Endothelial cell of umbilical vein (primary cell): ENCODE measurements around the gene FMN1. TPM values are rescaled to one million over a fixed set of nuclear protein-coding genes. Genes with fewer than 3 reads are reported as not detected.
"Not testable (repeated sequence)": the region's sequence is repeated elsewhere in the genome, so short reads cannot be mapped to it uniquely, and the experiment has no call there.

Source experiments
- BruUV-seq: library from RNA; stranded (reverse); fragments of 400-500 nt; replicated peaks from 2 replicates; lab custom pipeline; 2021; lab: Mats Ljungman, UMichigan
- CTCF ChIA-PET: fragments of 300-600, 350-600 bp; sonication (Branson Sonifier 250); formaldehyde crosslinking; loops from one replicate; lab custom pipeline; 2021; ENCODE audit warnings: antibody characterized with exemption, inconsistent platforms; lab: Charles Lee
- POLR2A ChIA-PET: fragments of 300-600, 350-600 bp; sonication (Branson Sonifier 250); formaldehyde crosslinking; loops from one replicate; lab custom pipeline; 2021; ENCODE audit warnings: antibody characterized with exemption, inconsistent platforms; lab: Charles Lee
- DNase-seq: peaks from one replicate; pipeline ENCODE4 v3.0.0-alpha.2; 2011; ENCODE audit warnings: low read depth, low spot score
- FAIRE-seq: peaks from 2 replicates; lab custom pipeline; 2011; peaks lifted over from hg19 to GRCh38; lab: Jason Lieb, UNC
- H2AFZ ChIP-seq: 2 replicates; pipeline ENCODE4 v1.6.0; 2012; ENCODE audit warnings: low read depth, low read length, control low read depth, inconsistent platforms
- H3K27ac ChIP-seq: 2 replicates; pipeline ENCODE4 v1.5.1; 2011; ENCODE audit warnings: low read depth, mild to moderate bottlenecking, control low read depth, low read length, moderate library complexity; ENCODE audit not compliant: insufficient read depth
- H3K27me3 ChIP-seq, 2 experiments: 2 replicates each; pipeline versions ENCODE4 v1.6.0 to v1.6.1; 2011; ENCODE audit warnings: low read length in 2 of 2, mixed read lengths in 1 of 2; ENCODE audit not compliant: control insufficient read depth in 2 of 2, insufficient read depth in 2 of 2
- H3K36me3 ChIP-seq, 2 experiments: 2 replicates in 1 of 2; 3 replicates in 1 of 2; pipeline ENCODE4 v1.5.1; 2011; ENCODE audit warnings: low read length in 2 of 2, mild to moderate bottlenecking in 1 of 2, moderate library complexity in 1 of 2; ENCODE audit not compliant: control insufficient read depth in 2 of 2, insufficient read depth in 2 of 2; ENCODE audit errors: extremely low read depth in 1 of 2
- H3K4me1 ChIP-seq: 3 replicates; pipeline ENCODE4 v1.5.1; 2011; ENCODE audit warnings: mild to moderate bottlenecking, low read length; ENCODE audit not compliant: control insufficient read depth, insufficient read depth; ENCODE audit errors: extremely low read depth
- H3K4me2 ChIP-seq: 2 replicates; pipeline ENCODE4 v1.6.1; 2011; ENCODE audit warnings: low read length, control low read depth, mixed read lengths; ENCODE audit not compliant: insufficient read depth
- H3K4me3 ChIP-seq, 3 experiments: fragments of 200-600 bp in 1 of 3; sonication (generic), shearing (Covaris generic) in 1 of 3; replicated peaks in 1 of 3; 2 replicates each; pipeline ENCODE4 v1.5.1; 2011 to 2016; ENCODE audit warnings: control low read depth in 3 of 3, low read length in 3 of 3, mild to moderate bottlenecking in 2 of 3, inconsistent platforms in 1 of 3, low read depth in 1 of 3, moderate library complexity in 1 of 3; ENCODE audit not compliant: insufficient read depth in 1 of 3
- H3K79me2 ChIP-seq: 2 replicates; pipeline ENCODE4 v1.6.0; 2012; ENCODE audit warnings: low read length, inconsistent platforms; ENCODE audit not compliant: control insufficient read depth, insufficient read depth
- H3K9ac ChIP-seq: replicated peaks from 2 replicates; pipeline ENCODE3; 2011; ENCODE audit warnings: low read length, control low read depth; ENCODE audit not compliant: insufficient read depth; ENCODE audit errors: extremely low read depth
- H3K9me1 ChIP-seq: replicated peaks from 3 replicates; pipeline ENCODE4 v1.6.0; 2011; ENCODE audit warnings: mild to moderate bottlenecking, low read length; ENCODE audit not compliant: control insufficient read depth, insufficient read depth; ENCODE audit errors: extremely low read depth
- H3K9me3 ChIP-seq: replicated peaks from 2 replicates; pipeline ENCODE4 v1.5.1; 2012; ENCODE audit warnings: low read length, inconsistent platforms; ENCODE audit not compliant: control insufficient read depth, insufficient read depth
- H4K20me1 ChIP-seq: replicated peaks from 2 replicates; pipeline ENCODE3; 2011; ENCODE audit warnings: mild to moderate bottlenecking, low read length; ENCODE audit not compliant: control insufficient read depth, insufficient read depth; ENCODE audit errors: extremely low read depth
- CTCF ChIP-seq, 2 donors: IDR thresholded peaks; 1 replicate in 1 of 2; 2 replicates in 1 of 2; pipeline ENCODE4 v1.5.1; 2011; ENCODE audit warnings: low read length in 2 of 2, mild to moderate bottlenecking in 2 of 2, moderate library complexity in 2 of 2, control low read depth in 1 of 2, inconsistent platforms in 1 of 2, low read depth in 1 of 2; ENCODE audit not compliant: insufficient read depth in 1 of 2; ENCODE audit errors: extremely low read depth in 1 of 2
- EZH2 ChIP-seq: IDR thresholded peaks from 2 replicates; pipeline ENCODE4 v1.6.1; 2012; ENCODE audit warnings: borderline replicate concordance, low read depth, mild to moderate bottlenecking, moderate library complexity, low read length, inconsistent platforms; ENCODE audit not compliant: severe bottlenecking
- FOS ChIP-seq: IDR thresholded peaks from 2 replicates; pipeline ENCODE4 v1.6.1; 2011; ENCODE audit warnings: mild to moderate bottlenecking, low read length, moderate library complexity, borderline replicate concordance; ENCODE audit not compliant: insufficient read depth
- GATA2 ChIP-seq: IDR thresholded peaks from 2 replicates; pipeline ENCODE4 v1.7.0; 2011; ENCODE audit warnings: low read depth, mild to moderate bottlenecking, moderate library complexity, mixed read lengths, low read length; ENCODE audit not compliant: insufficient read length, insufficient read depth
- JUN ChIP-seq: IDR thresholded peaks from 2 replicates; pipeline ENCODE4 v1.6.1; 2011; ENCODE audit warnings: borderline replicate concordance, low read depth; ENCODE audit not compliant: insufficient read length, insufficient read depth
- MAX ChIP-seq: IDR thresholded peaks from 2 replicates; pipeline ENCODE4 v1.6.1; 2011; ENCODE audit not compliant: insufficient read depth, insufficient read length
- MYC ChIP-seq: IDR thresholded peaks from one replicate; pipeline ENCODE4 v1.6.1; 2011; ENCODE audit warnings: mild to moderate bottlenecking, low read depth, low read length
- POLR2A ChIP-seq: IDR thresholded peaks from 2 replicates; pipeline ENCODE4 v1.6.1; 2012; ENCODE audit warnings: low read depth, mild to moderate bottlenecking, control low read depth, low read length
- POLR2AphosphoS5 ChIP-seq: IDR thresholded peaks from 2 replicates; pipeline ENCODE4 v1.6.1; 2012; ENCODE audit warnings: low read depth, mild to moderate bottlenecking, control low read depth, low read length, moderate library complexity; ENCODE audit not compliant: insufficient read depth
- dilution Hi-C: fragments of 300-500 bp; cut with MboI; formaldehyde crosslinking; loops from one replicate; pipeline ENCODE4 v1.15.0; 2019; ENCODE audit warnings: low sequenced_read_pairs; ENCODE audit not compliant: extremely low pct_ligation_motif_present
- intact Hi-C: fragments of 100-400 bp; cut with micrococcal nuclease; formaldehyde crosslinking; loops from one replicate; pipeline ENCODE4 v1.10.0; 2022
- polyA plus RNA-seq, 4 experiments: library from polyadenylated mRNA; depleted of rRNA in 3 of 4; stranded (reverse) in 3 of 4; unstranded in 1 of 4; fragments of >200 nt; gene quantifications; 2 replicates each; pipeline versions ENCODE4 v1.2.1 to v1.2.3, GENCODE V29; 2011 to 2012; ENCODE audit warnings: missing spikeins in 1 of 4
- total RNA-seq: library from RNA; stranded (reverse); gene quantifications from 2 replicates; pipeline ENCODE4 v1.2.3, GENCODE V29; 2021

The FMN1 gene
- total and polyA plus RNA-seq, 2 donors (not counting 3 experiments of a cell fraction or from before 2014, with no cell fraction given) = 0.01 to 0.29 TPM

GRCh38 chr15:32849769-32850668 lies 344.5 kb downstream of the FMN1 start:
- Histone ChIP-seq H4K20me1 (no peaks in the 10 kb centered on the region), H3K4me1 (peaks cover 15% of the 10 kb centered on the region), H2AFZ (no peak overlapping the region), H3K9me1 (no peaks in the 10 kb centered on the region), H3K27ac (no peak overlapping the region), H3K79me2 (no peaks in the 10 kb centered on the region), H3K36me3 (no peaks in the 10 kb centered on the region), H3K27me3 (no peaks in the 10 kb centered on the region), H3K9me3 (no peaks in the 10 kb centered on the region), H3K4me3 (no peak overlapping the region), H3K4me2 (no peak overlapping the region), H3K9ac (no peak overlapping the region)
- BruUV-seq = no TSS peak
- DNase-seq (no peak), FAIRE-seq (no peak)
- intact Hi-C loops = loop anchor here (2.0 to 10.0 kb wide), 3 partner anchors 21 to 145 kb away; no protein-coding TSS in a partner anchor
- CTCF ChIA-PET = interaction anchor here (0.7 to 2.9 kb wide), 5 partner anchors 12 to 187 kb away, joined by 3 to 10 read pairs (median 7); no protein-coding TSS in a partner anchor
- TF ChIP-seq MAX (no peak), CTCF (IDR thresholded peaks at IDR 0.05; ENCODE audit: extremely low read depth in 1 of 2, insufficient read depth in 1 of 2, low read depth in 1 of 2, low read length in 2 of 2) (no peak), EZH2 (no peak), POLR2AphosphoS5 (no peak), MYC (no peak), POLR2A (no peak), FOS (no peak), GATA2 (no peak), JUN (no peak)
- dilution Hi-C loops = no loop called here
- POLR2A ChIA-PET = no interaction called here

- H3K9me1 ChIP-seq, H3K27ac ChIP-seq, H4K20me1 ChIP-seq, H3K4me1 ChIP-seq, DNase-seq, FAIRE-seq, H3K9me3 ChIP-seq, H3K4me2 ChIP-seq, H3K79me2 ChIP-seq, POLR2A ChIA-PET, H3K4me3 ChIP-seq, BruUV-seq, H3K36me3 ChIP-seq, H2AFZ ChIP-seq, H3K9ac ChIP-seq, H3K27me3 ChIP-seq, dilution Hi-C loops: not testable (repeated sequence)
- intact Hi-C loops = loop anchor here (10.0 kb wide), 1 partner anchor 148 kb away; no protein-coding TSS in a partner anchor
- CTCF ChIA-PET = interaction anchor here (4.4 kb wide), 2 partner anchors 90 to 184 kb away, joined by 51 to 293 read pairs; no protein-coding TSS in a partner anchor
These were observed 347.8 kb downstream of the FMN1 start for GRCh38 chr15:32846671-32847070.
